Keratinocyte (primary cell): ENCODE data around the gene ZNF76.

ENCODE experiments used
- EZH2 ChIP-seq: IDR thresholded peaks from one replicate; pipeline ENCODE4 v1.6.1; 2012; ENCODE audit warnings: inconsistent platforms, mild to moderate bottlenecking, low read length, moderate library complexity
- TF ChIP-seq, protein P1 (sequence below), 3 experiments: IDR thresholded peaks in 1 of 3; conservative IDR thresholded peaks in 1 of 3; optimal IDR thresholded peaks in 1 of 3; 2 replicates in 2 of 3; 3 replicates in 1 of 3; pipeline versions ENCODE3 to v1.5.1; 2011; ENCODE audit warnings: low read length in 3 of 3, mild to moderate bottlenecking in 3 of 3, moderate library complexity in 2 of 3, control low read depth in 1 of 3, inconsistent platforms in 1 of 3; ENCODE audit not compliant: insufficient read depth in 2 of 3; ENCODE audit errors: extremely low read depth in 1 of 3

- TF ChIP-seq, protein P1, sequence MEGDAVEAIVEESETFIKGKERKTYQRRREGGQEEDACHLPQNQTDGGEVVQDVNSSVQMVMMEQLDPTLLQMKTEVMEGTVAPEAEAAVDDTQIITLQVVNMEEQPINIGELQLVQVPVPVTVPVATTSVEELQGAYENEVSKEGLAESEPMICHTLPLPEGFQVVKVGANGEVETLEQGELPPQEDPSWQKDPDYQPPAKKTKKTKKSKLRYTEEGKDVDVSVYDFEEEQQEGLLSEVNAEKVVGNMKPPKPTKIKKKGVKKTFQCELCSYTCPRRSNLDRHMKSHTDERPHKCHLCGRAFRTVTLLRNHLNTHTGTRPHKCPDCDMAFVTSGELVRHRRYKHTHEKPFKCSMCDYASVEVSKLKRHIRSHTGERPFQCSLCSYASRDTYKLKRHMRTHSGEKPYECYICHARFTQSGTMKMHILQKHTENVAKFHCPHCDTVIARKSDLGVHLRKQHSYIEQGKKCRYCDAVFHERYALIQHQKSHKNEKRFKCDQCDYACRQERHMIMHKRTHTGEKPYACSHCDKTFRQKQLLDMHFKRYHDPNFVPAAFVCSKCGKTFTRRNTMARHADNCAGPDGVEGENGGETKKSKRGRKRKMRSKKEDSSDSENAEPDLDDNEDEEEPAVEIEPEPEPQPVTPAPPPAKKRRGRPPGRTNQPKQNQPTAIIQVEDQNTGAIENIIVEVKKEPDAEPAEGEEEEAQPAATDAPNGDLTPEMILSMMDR (optimal IDR thresholded peaks at IDR 0.05 in 1 of 3, IDR thresholded peaks at IDR 0.05 in 1 of 3, conservative IDR thresholded peaks at IDR 0.05 in 1 of 3; ENCODE audit: extremely low read depth in 1 of 3, insufficient read depth in 2 of 3, low read length in 3 of 3): peak; percentile 91 to 97 (median 94)
- TF ChIP-seq EZH2: no peak
Observed at GRCh38 chr6:35342258-35343091, 82.9 kb downstream of the ZNF76 start, which contains the start of gene PPARD.
